Activated naive CD8-positive, alpha-beta T cell (primary cell): ENCODE data around the gene RAD21L1.

Experiments
- H3K27ac Mint-ChIP-seq: one replicate; pipeline ENCODE4 v1.8.0; 2021; ENCODE audit warnings: mixed read lengths
- H3K27me3 Mint-ChIP-seq: one replicate; pipeline ENCODE4 v1.8.0; 2021; ENCODE audit warnings: mixed read lengths
- H3K36me3 Mint-ChIP-seq: one replicate; pipeline ENCODE4 v1.8.0; 2021; ENCODE audit warnings: mixed read lengths
- H3K4me1 Mint-ChIP-seq: one replicate; pipeline ENCODE4 v1.8.0; 2021; ENCODE audit warnings: low read depth, mixed read lengths
- H3K4me3 Mint-ChIP-seq: one replicate; pipeline ENCODE4 v1.8.0; 2021; ENCODE audit warnings: mild to moderate bottlenecking, mixed read lengths
- H3K9me3 Mint-ChIP-seq: one replicate; pipeline ENCODE4 v1.8.0; 2021; ENCODE audit warnings: low read depth, mixed read lengths

Gene RAD21L1

DNA sequence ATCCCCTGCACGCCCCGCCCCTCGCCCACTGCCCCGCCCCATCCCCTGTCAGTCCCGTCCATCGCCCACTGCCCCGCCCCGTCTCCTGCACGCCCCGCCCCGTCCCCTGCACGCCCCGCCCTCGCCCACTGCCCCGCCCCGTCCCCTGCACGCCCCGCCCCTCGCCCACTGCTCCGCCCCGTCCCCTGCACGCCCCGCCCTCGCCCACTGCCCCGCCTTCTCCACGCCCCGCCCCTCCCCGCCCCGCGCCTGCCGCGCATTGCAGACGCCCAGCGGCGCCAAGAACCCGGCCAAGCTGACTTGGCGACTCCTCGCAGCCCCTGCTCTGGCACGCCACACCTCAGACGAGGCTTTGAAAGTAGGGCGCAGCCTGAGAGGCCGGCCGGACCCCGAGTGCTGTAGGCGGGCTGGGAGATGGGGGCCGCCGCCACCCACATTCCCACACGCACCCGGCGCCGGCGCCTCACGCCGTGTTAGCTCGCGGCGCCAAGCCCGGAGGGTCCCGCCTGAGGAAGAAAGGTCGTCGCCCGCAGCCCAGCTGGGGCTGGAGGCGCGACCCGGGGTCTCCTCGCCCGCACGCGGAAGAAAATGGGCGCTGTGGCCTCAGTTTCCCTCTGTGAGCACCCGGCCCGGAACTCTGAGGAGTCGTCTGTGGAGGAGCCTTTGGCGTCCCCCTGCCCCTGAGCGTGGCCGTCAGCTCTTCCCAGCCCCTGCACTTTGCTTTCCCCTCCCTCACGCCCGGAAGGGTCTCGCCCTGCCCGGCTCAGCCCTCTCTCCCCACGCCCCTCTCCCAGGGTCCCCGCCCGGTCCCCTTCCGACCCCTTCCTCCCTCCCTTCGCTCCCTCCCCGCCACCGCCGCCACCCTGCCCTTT lies at the start of gene RAD21L1:
Gene RAD21L1 (plus strand): TSS at position 262 of the 872 bp plus-strand sequence. CDS start 2,410 bp downstream, outside the sequence.
- Mint-ChIP-seq H3K4me3 (peak within 1 kb of the TSS; percentile 87), H3K9me3 (no peaks in the 10 kb centered on the region), H3K27ac (peak within 1 kb of the TSS; percentile 34), H3K27me3 (peaks cover 1% of the 10 kb centered on the region), H3K4me1 (peaks cover 5% of the 10 kb centered on the region), H3K36me3 (no peaks in the 10 kb centered on the region)

DNA sequence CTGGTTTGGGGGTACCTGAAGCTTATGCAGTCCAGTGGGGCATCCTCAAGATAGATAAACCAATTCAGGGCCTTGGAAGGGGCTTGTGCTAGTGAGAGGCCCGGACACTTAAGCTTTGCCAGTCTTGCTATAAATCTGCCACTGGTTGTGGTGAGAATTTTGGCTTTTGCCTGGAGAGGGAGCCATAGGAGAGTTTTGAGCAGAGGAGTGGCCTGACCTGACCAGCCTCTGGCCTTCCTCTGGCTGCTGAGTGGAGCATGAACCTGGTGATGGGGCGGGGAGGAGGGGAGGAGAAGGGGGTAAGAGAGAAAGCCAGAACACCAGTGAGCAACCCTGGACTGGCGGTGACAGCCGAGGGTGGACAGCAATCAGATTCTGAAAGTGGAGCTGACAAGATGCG lies 48.2 kb upstream of the RAD21L1 start:
- Mint-ChIP-seq H3K27me3 (peaks cover 1% of the 10 kb centered on the region), H3K9me3 (no peaks in the 10 kb centered on the region), H3K4me1 (no peaks in the 10 kb centered on the region), H3K27ac (no peak overlapping the region), H3K36me3 (peaks cover 11% of the 10 kb centered on the region), H3K4me3 (no peak overlapping the region)

DNA sequence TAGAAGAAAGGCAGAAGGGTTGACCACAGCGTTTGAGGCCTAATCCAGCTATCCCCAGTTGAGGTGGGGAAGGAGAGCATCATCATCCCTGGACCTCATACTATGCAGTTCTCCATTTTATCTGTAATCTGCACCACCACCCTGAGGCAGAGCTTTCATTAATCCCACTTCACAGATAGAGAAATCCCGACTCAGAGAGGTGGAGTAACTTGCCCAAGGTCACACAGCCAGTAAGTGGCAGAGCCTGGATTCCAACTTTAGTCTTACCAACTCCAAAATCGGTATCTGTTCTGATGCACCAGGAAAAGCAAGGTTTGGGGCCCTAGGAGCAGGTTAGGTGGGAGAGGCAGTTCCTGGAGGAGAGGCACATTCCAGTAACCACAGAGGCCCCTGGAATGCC lies 47.7 kb upstream of the RAD21L1 start:
- Mint-ChIP-seq H3K36me3 (peaks cover 9% of the 10 kb centered on the region), H3K9me3 (no peaks in the 10 kb centered on the region), H3K4me3 (no peak overlapping the region), H3K27ac (no peak overlapping the region), H3K27me3 (peaks cover 1% of the 10 kb centered on the region), H3K4me1 (no peaks in the 10 kb centered on the region)

DNA sequence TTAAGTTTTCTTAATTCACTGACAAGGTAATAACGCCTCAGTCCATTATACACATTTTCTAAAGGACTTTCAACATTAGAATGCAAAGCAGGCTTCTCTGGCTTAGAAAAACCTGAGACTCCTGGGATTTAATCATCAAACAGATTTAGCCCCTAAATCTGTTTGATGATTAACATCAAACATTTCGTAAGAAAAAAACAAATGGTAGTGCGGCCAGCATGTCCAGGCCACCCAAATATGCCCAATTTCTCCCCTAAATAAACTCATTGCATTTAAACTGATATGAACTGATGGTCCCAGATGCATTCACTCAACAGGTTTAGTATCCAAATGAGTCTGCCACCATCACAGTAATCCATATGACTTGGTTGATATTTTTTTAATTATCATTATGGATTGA lies 47.2 kb upstream of the RAD21L1 start:
- H3K9me3 Mint-ChIP-seq = no peaks in the 10 kb centered on the region
- H3K27ac Mint-ChIP-seq = no peak overlapping the region
- H3K4me3 Mint-ChIP-seq = no peak overlapping the region
- peaks cover 3% of the 10 kb centered on the region for H3K27me3 Mint-ChIP-seq
- H3K36me3 Mint-ChIP-seq = peaks cover 9% of the 10 kb centered on the region
- H3K4me1 Mint-ChIP-seq = no peaks in the 10 kb centered on the region

DNA sequence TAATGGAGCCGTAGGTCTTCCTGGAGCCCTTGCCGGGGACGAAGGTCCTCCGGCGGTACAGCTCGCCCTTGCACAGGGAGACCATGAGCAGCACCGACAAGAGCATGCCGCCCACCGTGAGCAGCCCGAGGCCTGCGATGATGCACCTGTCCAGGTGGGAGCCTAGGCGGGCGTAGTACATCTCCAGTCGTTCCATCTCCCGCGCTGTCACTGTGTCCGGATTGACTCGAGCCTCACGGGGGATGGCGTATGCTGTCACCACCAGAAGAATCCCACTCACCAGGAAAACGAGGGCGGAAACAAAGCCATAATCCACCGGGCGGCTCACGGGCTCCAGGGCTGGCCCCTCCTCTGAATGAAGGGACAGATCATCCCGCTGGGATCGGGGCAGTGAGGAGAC lies 44.9 kb upstream of the RAD21L1 start:
- no peak overlapping the region for H3K27ac Mint-ChIP-seq
- no peak overlapping the region for H3K4me3 Mint-ChIP-seq
- H3K4me1 Mint-ChIP-seq = peaks cover 7% of the 10 kb centered on the region
- peaks cover 4% of the 10 kb centered on the region for H3K36me3 Mint-ChIP-seq
- H3K27me3 Mint-ChIP-seq = peaks cover 12% of the 10 kb centered on the region
- no peaks in the 10 kb centered on the region for H3K9me3 Mint-ChIP-seq

DNA sequence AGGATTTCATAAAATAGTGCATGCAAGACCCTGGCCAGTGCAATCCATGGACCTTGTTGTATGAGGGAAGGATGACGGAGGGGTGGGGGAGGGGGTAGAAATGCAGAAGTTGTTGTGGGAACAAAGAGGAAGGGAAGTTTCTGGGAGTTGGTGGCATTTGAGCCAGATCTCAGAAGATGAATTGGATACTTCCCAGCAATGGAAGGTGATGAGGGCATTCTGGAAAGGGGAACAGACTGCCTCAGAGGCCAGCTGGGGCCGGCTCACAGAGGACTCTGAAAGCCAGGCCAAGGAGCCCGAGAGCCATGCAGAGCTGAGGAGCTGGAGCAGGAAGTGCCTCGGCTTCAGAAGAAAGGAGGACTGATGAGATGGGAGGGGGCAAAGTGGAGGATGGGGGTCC lies 43.7 kb upstream of the RAD21L1 start:
- H3K27ac Mint-ChIP-seq = no peak overlapping the region
- peaks cover 7% of the 10 kb centered on the region for H3K4me1 Mint-ChIP-seq
- no peak overlapping the region for H3K4me3 Mint-ChIP-seq
- peaks cover 12% of the 10 kb centered on the region for H3K27me3 Mint-ChIP-seq
- peaks cover under 1% of the 10 kb centered on the region for H3K36me3 Mint-ChIP-seq
- no peaks in the 10 kb centered on the region for H3K9me3 Mint-ChIP-seq

DNA sequence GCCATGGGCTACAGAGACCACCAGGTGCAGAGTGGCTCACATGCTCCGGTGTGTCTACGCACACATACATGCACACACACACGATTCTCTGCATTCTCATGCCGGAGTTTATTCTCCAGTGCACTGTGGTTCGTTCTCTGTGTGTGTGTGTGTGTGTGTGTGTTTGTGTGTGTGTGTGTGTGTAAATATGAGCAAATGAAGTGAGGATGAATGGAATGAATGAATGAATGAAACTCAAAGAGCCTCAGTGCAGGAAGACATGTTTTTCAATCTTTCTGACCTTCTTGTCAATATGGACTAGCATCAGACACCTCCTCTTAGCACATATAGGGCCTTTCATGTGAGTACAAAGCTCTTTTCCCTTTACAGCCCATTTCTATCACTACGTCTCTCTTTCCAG lies 42.7 kb upstream of the RAD21L1 start:
- peak overlapping the region; percentile 39 for H3K4me3 Mint-ChIP-seq
- H3K36me3 Mint-ChIP-seq = no peaks in the 10 kb centered on the region
- H3K4me1 Mint-ChIP-seq = peaks cover 7% of the 10 kb centered on the region
- no peaks in the 10 kb centered on the region for H3K9me3 Mint-ChIP-seq
- no peak overlapping the region for H3K27ac Mint-ChIP-seq
- peaks cover 12% of the 10 kb centered on the region for H3K27me3 Mint-ChIP-seq

DNA sequence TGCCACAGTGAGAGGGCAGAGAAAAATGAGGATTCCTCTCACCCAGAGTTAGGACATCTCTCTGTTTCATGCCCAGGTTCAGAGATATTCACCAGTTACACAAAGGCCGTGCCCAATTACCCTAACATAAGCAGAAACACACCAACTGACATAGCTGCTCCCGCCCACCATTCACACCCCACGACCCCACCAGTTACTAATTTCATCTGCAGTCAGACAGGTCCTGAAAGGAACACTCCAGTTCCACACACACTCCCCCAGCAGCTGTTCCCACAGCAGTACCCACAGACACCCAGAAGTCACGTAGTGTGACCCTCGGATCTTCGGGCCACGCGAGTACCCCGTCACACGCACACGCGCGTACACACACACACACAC lies 41.6 kb upstream of the RAD21L1 start:
- peak overlapping the region; percentile 80 for H3K4me3 Mint-ChIP-seq
- H3K36me3 Mint-ChIP-seq = no peaks in the 10 kb centered on the region
- H3K27me3 Mint-ChIP-seq = peaks cover 12% of the 10 kb centered on the region
- peaks cover 7% of the 10 kb centered on the region for H3K4me1 Mint-ChIP-seq
- no peaks in the 10 kb centered on the region for H3K9me3 Mint-ChIP-seq
- H3K27ac Mint-ChIP-seq = peak overlapping the region; percentile 11

DNA sequence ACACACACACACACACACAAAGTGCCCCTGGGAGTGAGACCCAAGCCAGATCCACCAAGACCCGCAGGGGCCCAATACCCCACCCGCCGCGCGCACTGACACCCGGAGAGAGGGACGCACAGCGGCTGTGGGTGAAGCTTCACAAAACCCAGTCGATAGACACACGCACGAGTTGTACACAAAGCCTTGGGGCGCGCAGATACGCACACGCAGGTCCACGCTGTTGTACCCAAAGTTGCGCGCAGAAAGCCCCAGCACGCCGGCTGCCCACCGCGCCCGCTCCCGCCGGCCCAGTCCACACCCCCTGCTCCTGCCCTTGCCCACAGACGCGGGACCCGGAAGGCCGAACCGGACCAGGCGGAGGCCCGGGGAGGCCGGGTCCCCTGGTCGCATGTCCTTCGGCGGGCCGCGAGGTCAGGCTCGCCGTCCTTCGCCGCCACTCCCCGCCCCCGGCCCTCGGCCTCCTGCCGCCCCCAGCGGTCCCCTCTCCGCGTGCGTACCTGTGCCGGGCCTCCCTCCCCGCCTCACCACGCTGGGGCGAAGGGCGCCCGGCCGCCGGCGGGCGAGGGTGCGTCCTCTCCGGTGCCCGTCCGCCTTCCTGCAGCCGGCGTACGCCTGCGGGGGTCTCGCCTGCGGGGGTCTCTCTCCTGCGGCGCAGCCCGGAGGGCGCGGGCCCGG lies 41.1 kb upstream of the RAD21L1 start, which contains the start of gene TMEM74B:
Gene TMEM74B (minus strand): TSS at position 344 of the 678 bp plus-strand sequence. CDS start 1,180 bp downstream, outside the sequence.
- H3K27me3 Mint-ChIP-seq = peaks cover 12% of the 10 kb centered on the region
- peak within 1 kb of the TSS; percentile 11 for H3K27ac Mint-ChIP-seq
- H3K4me3 Mint-ChIP-seq = peak within 1 kb of the TSS; percentile 81
- no peaks in the 10 kb centered on the region for H3K9me3 Mint-ChIP-seq
- peaks cover 7% of the 10 kb centered on the region for H3K4me1 Mint-ChIP-seq
- H3K36me3 Mint-ChIP-seq = no peaks in the 10 kb centered on the region

DNA sequence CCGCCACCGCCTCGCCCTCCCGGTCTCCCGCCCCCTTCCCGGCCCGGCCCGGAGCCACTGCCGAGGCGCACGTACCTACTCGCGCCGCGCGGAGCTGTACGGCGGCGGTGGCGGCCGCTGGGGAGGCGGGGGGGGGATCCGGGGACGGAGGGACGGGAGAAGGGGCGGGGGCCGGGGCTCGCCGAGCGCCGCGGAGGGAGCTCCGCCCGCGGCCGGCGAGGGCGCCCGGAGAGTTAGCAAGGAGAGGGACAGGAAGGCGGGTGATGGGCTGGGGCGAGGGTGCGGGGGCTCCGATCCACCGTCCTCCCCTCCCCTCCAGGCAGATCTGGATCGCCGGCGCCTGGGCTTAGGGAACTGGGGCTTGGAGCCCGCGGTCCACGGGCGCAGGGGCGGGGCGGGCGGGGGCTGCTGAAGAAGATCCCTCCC lies 40.5 kb upstream of the RAD21L1 start:
- no peak overlapping the region for H3K4me3 Mint-ChIP-seq
- peaks cover 12% of the 10 kb centered on the region for H3K27me3 Mint-ChIP-seq
- peaks cover 7% of the 10 kb centered on the region for H3K4me1 Mint-ChIP-seq
- no peaks in the 10 kb centered on the region for H3K36me3 Mint-ChIP-seq
- no peaks in the 10 kb centered on the region for H3K9me3 Mint-ChIP-seq
- no peak overlapping the region for H3K27ac Mint-ChIP-seq

DNA sequence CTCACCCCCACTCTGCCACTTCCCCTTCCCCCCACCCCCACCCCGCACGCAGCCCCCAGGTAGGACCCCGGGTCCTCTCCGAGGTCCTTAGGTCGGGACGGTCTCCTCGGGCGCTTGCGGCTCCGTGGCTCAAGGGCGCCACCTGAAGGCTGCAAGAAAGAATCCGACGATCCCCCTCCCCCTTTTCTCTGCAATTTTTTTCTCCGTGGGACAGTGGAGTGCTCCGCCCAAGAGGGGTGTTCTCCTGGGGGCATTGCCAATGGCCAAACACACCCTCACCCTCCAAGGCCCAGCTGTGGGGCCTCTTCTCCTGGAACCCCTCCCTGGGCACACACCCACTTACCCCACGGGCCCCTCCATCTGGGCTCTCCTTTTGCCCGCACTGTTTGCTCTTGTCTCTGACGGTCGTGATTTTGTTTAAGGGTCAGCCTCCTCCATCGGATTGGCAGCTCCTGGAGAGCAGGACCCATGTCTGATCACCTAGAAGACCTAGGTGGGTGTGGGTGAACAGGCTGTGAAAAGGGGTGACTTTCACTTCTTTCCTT lies 40.0 kb upstream of the RAD21L1 start:
- peak overlapping the region; percentile 81 for H3K4me3 Mint-ChIP-seq
- H3K27me3 Mint-ChIP-seq = peaks cover 12% of the 10 kb centered on the region
- no peaks in the 10 kb centered on the region for H3K9me3 Mint-ChIP-seq
- H3K27ac Mint-ChIP-seq = no peak overlapping the region
- peaks cover 7% of the 10 kb centered on the region for H3K4me1 Mint-ChIP-seq
- no peaks in the 10 kb centered on the region for H3K36me3 Mint-ChIP-seq

DNA sequence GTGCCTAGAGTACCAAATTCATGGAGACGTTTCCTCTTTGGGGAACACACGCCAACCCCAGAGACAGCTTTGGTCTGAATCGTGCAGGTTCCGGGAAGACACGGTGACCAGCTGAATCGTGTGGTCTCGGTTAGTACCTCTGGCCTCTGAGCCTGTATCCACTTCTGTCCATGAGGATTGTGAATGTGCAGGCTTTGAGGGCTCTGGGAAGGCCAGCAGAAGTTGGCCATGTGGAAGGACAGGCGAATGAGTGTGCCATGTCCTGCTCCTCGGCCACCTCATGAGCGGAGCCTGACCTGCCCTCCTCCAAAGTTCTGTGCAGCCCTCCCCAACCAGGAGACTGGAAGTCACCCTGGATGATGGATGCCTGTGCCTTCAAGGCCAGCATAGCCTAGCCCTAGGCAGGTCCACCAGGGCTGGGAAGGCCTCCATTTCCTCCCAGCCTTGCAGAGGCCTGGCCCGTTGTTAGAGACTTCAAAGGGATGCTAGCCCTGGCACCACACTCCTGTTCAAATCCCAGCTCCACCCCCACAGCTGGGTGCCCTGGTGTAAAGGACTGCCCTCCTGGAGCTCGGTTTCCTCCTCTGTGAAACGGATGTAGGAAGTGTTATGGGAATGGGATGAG lies 39.4 kb upstream of the RAD21L1 start:
- no peak overlapping the region for H3K27ac Mint-ChIP-seq
- H3K4me1 Mint-ChIP-seq = peaks cover 7% of the 10 kb centered on the region
- no peaks in the 10 kb centered on the region for H3K9me3 Mint-ChIP-seq
- peaks cover 12% of the 10 kb centered on the region for H3K27me3 Mint-ChIP-seq
- no peaks in the 10 kb centered on the region for H3K36me3 Mint-ChIP-seq
- peak overlapping the region; percentile 81 for H3K4me3 Mint-ChIP-seq

DNA sequence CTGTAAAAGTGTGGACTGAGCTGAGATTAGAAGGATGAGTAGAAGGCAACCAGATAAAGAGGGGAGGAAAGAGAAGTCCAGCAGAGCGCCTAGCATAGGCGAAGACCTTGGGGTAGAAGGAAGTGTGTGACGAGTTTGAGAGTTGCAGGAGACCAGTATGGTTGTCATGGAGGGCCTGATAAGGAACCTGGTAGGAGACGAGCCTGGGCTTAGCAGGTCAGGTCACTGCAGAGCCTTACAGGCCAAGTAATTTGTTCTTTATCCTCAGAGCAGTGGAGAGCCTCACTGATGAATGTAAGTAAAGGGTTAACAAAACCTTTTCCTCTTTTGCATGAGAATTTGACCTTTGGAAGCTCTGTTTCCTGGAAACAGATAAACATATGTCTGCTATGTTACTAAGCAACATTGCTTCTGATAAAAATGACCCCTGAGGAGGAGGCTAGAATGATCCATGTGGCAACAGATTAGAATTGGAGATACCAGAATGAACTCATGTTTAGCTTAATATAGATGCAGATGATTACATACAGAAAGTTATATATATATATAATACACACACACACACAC lies 38.2 kb upstream of the RAD21L1 start:
- no peaks in the 10 kb centered on the region for H3K36me3 Mint-ChIP-seq
- H3K27me3 Mint-ChIP-seq = peaks cover 10% of the 10 kb centered on the region
- H3K4me3 Mint-ChIP-seq = no peak overlapping the region
- H3K9me3 Mint-ChIP-seq = no peaks in the 10 kb centered on the region
- H3K4me1 Mint-ChIP-seq = peaks cover 7% of the 10 kb centered on the region
- H3K27ac Mint-ChIP-seq = no peak overlapping the region

DNA sequence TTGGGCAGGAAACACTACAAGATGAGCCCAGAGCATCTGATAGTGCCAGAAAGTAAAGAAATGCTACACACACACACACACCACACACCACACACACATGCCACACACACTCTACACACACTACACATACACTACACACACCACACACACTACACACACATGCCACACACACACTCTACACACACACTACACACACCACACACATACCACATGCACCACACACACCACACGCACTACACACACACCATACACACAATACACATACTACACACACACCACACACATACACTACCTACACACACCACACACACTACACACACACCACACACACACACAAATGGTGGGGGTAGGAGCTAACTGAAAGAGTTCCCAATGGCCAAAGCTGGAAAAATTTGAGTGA lies 37.5 kb upstream of the RAD21L1 start:
- H3K36me3 Mint-ChIP-seq = no peaks in the 10 kb centered on the region
- H3K9me3 Mint-ChIP-seq = no peaks in the 10 kb centered on the region
- H3K4me1 Mint-ChIP-seq = peaks cover 7% of the 10 kb centered on the region
- no peak overlapping the region for H3K27ac Mint-ChIP-seq
- no peak overlapping the region for H3K4me3 Mint-ChIP-seq
- peaks cover 10% of the 10 kb centered on the region for H3K27me3 Mint-ChIP-seq
